ENCODE results near the gene CLNK. TPM values are rescaled to one million over a fixed set of nuclear protein-coding genes. Genes with fewer than 3 reads are reported as not detected.
"Not testable (repeated sequence)": the region's sequence is repeated elsewhere in the genome, so short reads cannot be mapped to it uniquely, and the experiment has no call there.

CLNK gene
- total and polyA plus RNA-seq, 2 donors (not counting 1 experiment from before 2014, with no cell fraction given) = 0.57 to 0.75 TPM

GRCh38 chr4:10619855-10620254 is 64.7 kb downstream of the CLNK start:
- no peak overlapping the region for H3K4me3 ChIP-seq (ENCODE audit: control extremely low read depth in 1 of 5, extremely low read depth in 1 of 5, insufficient read depth in 1 of 5, low read depth in 2 of 5, low read length in 4 of 5)
- ATAC-seq (ENCODE audit: low read depth) = no peak
- no peak for DNase-seq
- peaks cover 12% of the 10 kb centered on the region for H3K4me1 Mint-ChIP-seq
- H2AFZ ChIP-seq (ENCODE audit: insufficient read depth, low read depth, low read length, poor library complexity, severe bottlenecking) = no peak overlapping the region
- no peaks in the 10 kb centered on the region for H3K9me3 ChIP-seq (ENCODE audit: control extremely low read depth in 1 of 3, control insufficient read depth in 2 of 3, insufficient read depth in 1 of 3, low read length in 2 of 3)
- H3K79me2 ChIP-seq (ENCODE audit: control insufficient read depth, insufficient read depth, low read length) = no peaks in the 10 kb centered on the region
- H3K9ac ChIP-seq (ENCODE audit: low read length) = no peak overlapping the region
- TF ChIP-seq EZH2 (IDR thresholded peaks at IDR 0.05; ENCODE audit: borderline replicate concordance, insufficient read depth, low read depth, low read length, poor library complexity, severe bottlenecking) = no peak
- TF ChIP-seq CTCF (IDR thresholded peaks at IDR 0.05) = no peak
- H3K9me3 Mint-ChIP-seq (ENCODE audit: insufficient read depth) = no peaks in the 10 kb centered on the region
- WGBS (ENCODE audit: insufficient coverage) = 94% methylated on average over 4 of the region's 11 CpGs
- H3K4me2 ChIP-seq (replicated peaks; ENCODE audit: low read depth, low read length, poor library complexity, severe bottlenecking) = no peak overlapping the region
- intact Hi-C loops (cut with micrococcal nuclease) = no loop called here
- H3K27ac ChIP-seq (ENCODE audit: low read length in 2 of 2) = no peak overlapping the region
- no peaks in the 10 kb centered on the region for H4K20me1 ChIP-seq (ENCODE audit: control insufficient read depth, insufficient read depth, low read length, poor library complexity, severe bottlenecking)
- ChIA-PET CTCF (interaction anchor here (0.6 to 1.6 kb wide), 3 partner anchors 12 to 804 kb away, joined by 3 to 6 read pairs (median 3); no protein-coding TSS in a partner anchor), POLR2A (no interaction called here)
- no peaks in the 10 kb centered on the region for H3K27me3 ChIP-seq (replicated peaks in 1 of 4; ENCODE audit: control extremely low read depth in 1 of 4, control insufficient read depth in 3 of 4, insufficient read depth in 4 of 4, low read length in 3 of 4)
- peaks cover 0 to 9% of the 10 kb centered on the region in 2 donors for H3K4me1 ChIP-seq (ENCODE audit: control insufficient read depth in 2 of 2, insufficient read depth in 2 of 2, low read length in 2 of 2)
- H3K36me3 ChIP-seq (replicated peaks in 1 of 2; ENCODE audit: control extremely low read depth in 1 of 2, control insufficient read depth in 1 of 2, extremely low read depth in 1 of 2, insufficient read depth in 2 of 2, low read length in 1 of 2) = no peaks in the 10 kb centered on the region
- H3K27me3 Mint-ChIP-seq = no peaks in the 10 kb centered on the region
- no peak overlapping the region for H3K4me3 Mint-ChIP-seq
- H3K27ac Mint-ChIP-seq = no peak overlapping the region

GRCh38 chr4:10619220-10619619 is 65.3 kb downstream of the CLNK start:
- ChIA-PET POLR2A (no interaction called here), CTCF (interaction anchor here (0.6 to 1.6 kb wide), 6 partner anchors 13 to 807 kb away, joined by 3 to 6 read pairs (median 3); no protein-coding TSS in a partner anchor)
- no peaks in the 10 kb centered on the region for H3K36me3 ChIP-seq (replicated peaks in 1 of 2; ENCODE audit: control extremely low read depth in 1 of 2, control insufficient read depth in 1 of 2, extremely low read depth in 1 of 2, insufficient read depth in 2 of 2, low read length in 1 of 2)
- no peak overlapping the region for H3K4me3 ChIP-seq (ENCODE audit: control extremely low read depth in 1 of 5, extremely low read depth in 1 of 5, insufficient read depth in 1 of 5, low read depth in 2 of 5, low read length in 4 of 5)
- H3K9me3 Mint-ChIP-seq (ENCODE audit: insufficient read depth) = no peaks in the 10 kb centered on the region
- H3K79me2 ChIP-seq (ENCODE audit: control insufficient read depth, insufficient read depth, low read length) = no peaks in the 10 kb centered on the region
- no peak overlapping the region for H2AFZ ChIP-seq (ENCODE audit: insufficient read depth, low read depth, low read length, poor library complexity, severe bottlenecking)
- H3K27me3 Mint-ChIP-seq = no peaks in the 10 kb centered on the region
- no peak overlapping the region for H3K9ac ChIP-seq (ENCODE audit: low read length)
- H3K27me3 ChIP-seq (replicated peaks in 1 of 4; ENCODE audit: control extremely low read depth in 1 of 4, control insufficient read depth in 3 of 4, insufficient read depth in 4 of 4, low read length in 3 of 4) = no peaks in the 10 kb centered on the region
- ATAC-seq (ENCODE audit: low read depth) (no peak), DNase-seq (peak; percentile 17)
- peaks cover 12% of the 10 kb centered on the region for H3K4me1 Mint-ChIP-seq
- no peak overlapping the region for H3K4me3 Mint-ChIP-seq
- no peak overlapping the region for H3K4me2 ChIP-seq (replicated peaks; ENCODE audit: low read depth, low read length, poor library complexity, severe bottlenecking)
- no peaks in the 10 kb centered on the region for H4K20me1 ChIP-seq (ENCODE audit: control insufficient read depth, insufficient read depth, low read length, poor library complexity, severe bottlenecking)
- H3K27ac Mint-ChIP-seq = no peak overlapping the region
- no peak overlapping the region for H3K27ac ChIP-seq (ENCODE audit: low read length in 2 of 2)
- TF ChIP-seq CTCF (IDR thresholded peaks at IDR 0.05) (no peak), EZH2 (IDR thresholded peaks at IDR 0.05; ENCODE audit: borderline replicate concordance, insufficient read depth, low read depth, low read length, poor library complexity, severe bottlenecking) (no peak)
- 35% methylated on average over 4 of the region's 6 CpGs for WGBS (ENCODE audit: insufficient coverage)
- peaks cover 0 to 9% of the 10 kb centered on the region in 2 donors for H3K4me1 ChIP-seq (ENCODE audit: control insufficient read depth in 2 of 2, insufficient read depth in 2 of 2, low read length in 2 of 2)
- H3K9me3 ChIP-seq (ENCODE audit: control extremely low read depth in 1 of 3, control insufficient read depth in 2 of 3, insufficient read depth in 1 of 3, low read length in 2 of 3) = no peaks in the 10 kb centered on the region
- intact Hi-C loops (cut with micrococcal nuclease) = no loop called here

DNA sequence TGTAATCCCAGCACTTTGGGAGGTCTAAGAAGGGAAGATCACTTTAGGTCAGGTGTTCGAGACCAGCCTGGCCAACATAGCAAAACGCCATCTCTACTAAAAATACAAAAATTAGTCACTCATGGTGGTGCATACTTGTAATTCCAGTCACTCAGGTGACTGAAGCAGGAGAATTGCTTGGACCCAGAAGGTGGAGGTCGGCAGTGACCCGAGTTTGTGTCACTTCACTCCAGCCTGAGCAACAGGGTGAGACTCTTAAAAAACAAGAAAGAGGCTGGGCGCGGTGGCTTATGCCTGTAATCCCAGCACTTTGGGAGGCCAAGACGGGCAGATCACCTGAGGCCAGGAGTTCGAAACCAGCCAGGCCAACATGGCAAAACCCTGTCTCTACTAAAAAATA is 69.6 kb downstream of the CLNK start:
- H3K4me3 ChIP-seq (ENCODE audit: control extremely low read depth in 1 of 5, extremely low read depth in 1 of 5, insufficient read depth in 1 of 5, low read depth in 2 of 5, low read length in 4 of 5); DNase-seq; H3K27me3 Mint-ChIP-seq; H3K79me2 ChIP-seq (ENCODE audit: control insufficient read depth, insufficient read depth, low read length); H3K4me2 ChIP-seq (replicated peaks; ENCODE audit: low read depth, low read length, poor library complexity, severe bottlenecking); H4K20me1 ChIP-seq (ENCODE audit: control insufficient read depth, insufficient read depth, low read length, poor library complexity, severe bottlenecking); CTCF ChIA-PET; H3K27ac ChIP-seq (ENCODE audit: low read length in 2 of 2); H3K4me1 Mint-ChIP-seq; POLR2A ChIA-PET; H3K4me1 ChIP-seq (ENCODE audit: control insufficient read depth in 2 of 2, insufficient read depth in 2 of 2, low read length in 2 of 2); H3K27me3 ChIP-seq (replicated peaks in 1 of 4; ENCODE audit: control extremely low read depth in 1 of 4, control insufficient read depth in 3 of 4, insufficient read depth in 4 of 4, low read length in 3 of 4); H3K9me3 Mint-ChIP-seq (ENCODE audit: insufficient read depth); H3K4me3 Mint-ChIP-seq; H3K9ac ChIP-seq (ENCODE audit: low read length); intact Hi-C loops (cut with micrococcal nuclease); H3K36me3 ChIP-seq (replicated peaks in 1 of 2; ENCODE audit: control extremely low read depth in 1 of 2, control insufficient read depth in 1 of 2, extremely low read depth in 1 of 2, insufficient read depth in 2 of 2, low read length in 1 of 2); ATAC-seq (ENCODE audit: low read depth); H3K9me3 ChIP-seq (ENCODE audit: control extremely low read depth in 1 of 3, control insufficient read depth in 2 of 3, insufficient read depth in 1 of 3, low read length in 2 of 3); H2AFZ ChIP-seq (ENCODE audit: insufficient read depth, low read depth, low read length, poor library complexity, severe bottlenecking); H3K27ac Mint-ChIP-seq: not testable (repeated sequence)
- WGBS (ENCODE audit: insufficient coverage) = 97% methylated on average over 5 of the region's 8 CpGs

All from B cell (primary cell).